ENCODE measurements around the gene SAMD5. TPM values are rescaled to one million over a fixed set of nuclear protein-coding genes. Genes with fewer than 3 reads are reported as not detected.

SAMD5 gene
- total RNA-seq, 1 donor from 2014 or later, result not detected

DNA sequence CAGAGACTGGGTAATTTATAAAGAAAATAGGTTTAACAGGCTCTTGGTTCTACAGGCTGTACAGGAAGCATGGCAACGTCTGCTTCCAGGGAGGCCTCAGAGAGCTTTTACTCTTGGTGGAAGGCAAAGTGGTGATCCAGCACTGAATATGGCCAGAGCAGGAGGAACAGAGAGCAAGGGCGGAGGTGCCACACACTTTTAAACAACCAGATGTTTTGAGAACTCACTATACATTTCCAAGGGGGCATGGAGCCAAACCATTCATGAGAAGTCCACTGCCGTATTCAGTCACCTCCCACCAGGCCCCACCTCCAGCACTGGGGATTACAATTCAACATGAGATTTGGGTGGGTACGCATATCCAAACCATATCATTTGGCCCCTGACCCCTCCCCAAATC lies 18.7 kb downstream of the SAMD5 start:
- Mint-ChIP-seq H3K27me3 (peaks cover 13% of the 10 kb centered on the region), H3K4me1 (no peaks in the 10 kb centered on the region), H3K9me3 (no peaks in the 10 kb centered on the region), H3K4me3 (no peak overlapping the region), H3K36me3 (ENCODE audit: low read depth) (no peaks in the 10 kb centered on the region), H3K27ac (no peak overlapping the region)
- DNase-seq (no peak), ATAC-seq (ENCODE audit: low read depth) (no peak)
- ChIA-PET POLR2A (no interaction called here), CTCF (no interaction called here)
- intact Hi-C loops (cut with micrococcal nuclease), result no loop called here
- TF ChIP-seq, protein P1, sequence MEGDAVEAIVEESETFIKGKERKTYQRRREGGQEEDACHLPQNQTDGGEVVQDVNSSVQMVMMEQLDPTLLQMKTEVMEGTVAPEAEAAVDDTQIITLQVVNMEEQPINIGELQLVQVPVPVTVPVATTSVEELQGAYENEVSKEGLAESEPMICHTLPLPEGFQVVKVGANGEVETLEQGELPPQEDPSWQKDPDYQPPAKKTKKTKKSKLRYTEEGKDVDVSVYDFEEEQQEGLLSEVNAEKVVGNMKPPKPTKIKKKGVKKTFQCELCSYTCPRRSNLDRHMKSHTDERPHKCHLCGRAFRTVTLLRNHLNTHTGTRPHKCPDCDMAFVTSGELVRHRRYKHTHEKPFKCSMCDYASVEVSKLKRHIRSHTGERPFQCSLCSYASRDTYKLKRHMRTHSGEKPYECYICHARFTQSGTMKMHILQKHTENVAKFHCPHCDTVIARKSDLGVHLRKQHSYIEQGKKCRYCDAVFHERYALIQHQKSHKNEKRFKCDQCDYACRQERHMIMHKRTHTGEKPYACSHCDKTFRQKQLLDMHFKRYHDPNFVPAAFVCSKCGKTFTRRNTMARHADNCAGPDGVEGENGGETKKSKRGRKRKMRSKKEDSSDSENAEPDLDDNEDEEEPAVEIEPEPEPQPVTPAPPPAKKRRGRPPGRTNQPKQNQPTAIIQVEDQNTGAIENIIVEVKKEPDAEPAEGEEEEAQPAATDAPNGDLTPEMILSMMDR (IDR thresholded peaks at IDR 0.05), result no peak

DNA sequence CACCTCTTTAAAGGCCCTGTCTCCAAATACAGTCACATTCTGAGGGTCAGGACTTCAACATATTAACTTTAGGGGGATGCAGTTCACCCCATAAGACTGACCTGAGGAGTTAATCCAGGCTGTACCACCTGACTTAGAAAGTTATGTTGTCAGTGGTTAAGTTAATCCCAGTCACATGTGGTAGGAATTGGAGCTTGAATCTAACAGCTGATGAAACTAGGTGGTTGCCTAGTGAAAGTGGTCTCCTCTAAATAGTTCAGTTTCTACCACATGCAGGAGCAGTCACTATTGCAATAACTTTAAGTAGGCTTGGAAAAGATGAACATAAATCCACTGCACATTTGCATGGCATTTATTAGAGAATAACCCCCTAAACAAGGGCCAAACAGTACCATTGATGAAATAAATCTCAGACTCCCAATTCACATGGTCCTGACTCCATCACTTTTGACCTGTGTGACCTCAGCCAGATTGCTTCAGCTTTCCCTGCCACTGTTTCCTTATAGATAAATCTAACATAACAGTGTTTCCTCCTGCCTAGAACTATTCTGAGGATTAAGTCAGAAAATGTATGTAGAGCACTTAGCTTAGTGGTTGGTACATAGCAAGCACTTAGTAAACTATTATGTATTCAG lies 20.1 kb downstream of the SAMD5 start:
- peaks cover 16% of the 10 kb centered on the region for H3K27me3 Mint-ChIP-seq
- intact Hi-C loops (cut with micrococcal nuclease), result no loop called here
- H3K4me1 Mint-ChIP-seq, result no peaks in the 10 kb centered on the region
- H3K9me3 Mint-ChIP-seq, result peaks cover 3% of the 10 kb centered on the region
- no peak for ATAC-seq (ENCODE audit: low read depth)
- H3K4me3 Mint-ChIP-seq, result no peak overlapping the region
- POLR2A ChIA-PET, result no interaction called here
- no peaks in the 10 kb centered on the region for H3K36me3 Mint-ChIP-seq (ENCODE audit: low read depth)
- no peak for DNase-seq
- TF ChIP-seq, protein P1 (IDR thresholded peaks at IDR 0.05), result no peak
- H3K27ac Mint-ChIP-seq, result no peak overlapping the region
- CTCF ChIA-PET, result no interaction called here

DNA sequence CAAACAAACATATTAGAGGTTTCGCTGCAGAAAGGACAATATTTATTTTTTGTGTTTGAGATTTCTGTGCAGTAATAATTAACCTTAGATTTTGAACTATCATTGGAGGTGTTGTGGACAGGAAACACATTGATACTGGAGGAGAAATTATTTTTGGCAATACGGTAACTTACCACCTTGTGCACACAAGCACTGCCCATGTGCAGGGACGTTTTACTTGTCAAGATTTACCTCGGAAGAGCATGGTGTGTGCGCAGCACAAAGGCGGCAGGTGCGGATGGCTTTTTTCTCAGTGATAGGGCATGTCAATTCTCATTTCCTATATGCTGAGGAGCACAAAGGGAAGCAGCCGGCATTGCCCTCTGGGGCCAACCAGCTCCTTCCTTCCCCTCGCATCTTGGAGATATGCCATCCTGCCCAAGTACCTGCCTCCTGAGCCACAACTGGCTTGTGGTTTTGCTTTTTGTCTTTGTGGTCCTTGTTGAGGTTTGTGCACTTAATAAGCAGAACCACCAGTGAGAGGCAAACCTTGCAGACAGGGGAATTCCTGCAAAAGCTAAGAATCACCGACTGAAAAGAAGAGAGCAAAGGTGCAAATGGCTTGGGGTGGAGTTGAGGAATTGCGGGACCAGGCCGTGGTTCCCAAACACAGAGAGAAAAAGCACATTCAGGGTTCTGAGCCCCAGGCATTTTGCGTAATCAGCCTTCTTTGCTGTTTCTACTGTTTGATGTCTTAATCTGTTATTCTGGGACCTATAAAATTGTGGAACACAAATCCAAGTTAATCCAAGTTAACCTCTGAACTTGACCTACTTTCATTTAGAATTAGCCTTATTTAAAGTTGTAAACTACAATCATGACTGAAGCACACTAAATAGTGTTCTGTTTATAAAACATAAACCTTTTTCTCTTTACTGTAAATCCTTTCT lies 21.9 kb downstream of the SAMD5 start:
- H3K4me1 Mint-ChIP-seq, result no peaks in the 10 kb centered on the region
- H3K9me3 Mint-ChIP-seq, result peaks cover 3% of the 10 kb centered on the region
- ATAC-seq (ENCODE audit: low read depth) (no peak), DNase-seq (no peak)
- no peak overlapping the region for H3K4me3 Mint-ChIP-seq
- intact Hi-C loops (cut with micrococcal nuclease), result no loop called here
- TF ChIP-seq, protein P1 (IDR thresholded peaks at IDR 0.05), result no peak
- H3K27ac Mint-ChIP-seq, result no peak overlapping the region
- no peaks in the 10 kb centered on the region for H3K36me3 Mint-ChIP-seq (ENCODE audit: low read depth)
- CTCF ChIA-PET, result no interaction called here
- POLR2A ChIA-PET, result no interaction called here
- peaks cover 13% of the 10 kb centered on the region for H3K27me3 Mint-ChIP-seq

GRCh38 chr6:147531321-147531720 lies 22.8 kb downstream of the SAMD5 start:
- H3K9me3 Mint-ChIP-seq, result peaks cover 3% of the 10 kb centered on the region
- ChIA-PET CTCF (no interaction called here), POLR2A (no interaction called here)
- no peaks in the 10 kb centered on the region for H3K36me3 Mint-ChIP-seq (ENCODE audit: low read depth)
- intact Hi-C loops (cut with micrococcal nuclease), result no loop called here
- no peaks in the 10 kb centered on the region for H3K4me1 Mint-ChIP-seq
- H3K4me3 Mint-ChIP-seq, result no peak overlapping the region
- DNase-seq (no peak), ATAC-seq (ENCODE audit: low read depth) (no peak)
- H3K27ac Mint-ChIP-seq, result no peak overlapping the region
- H3K27me3 Mint-ChIP-seq, result peaks cover 13% of the 10 kb centered on the region
- TF ChIP-seq, protein P1 (IDR thresholded peaks at IDR 0.05), result no peak

- no peaks in the 10 kb centered on the region for H3K4me1 Mint-ChIP-seq
- peaks cover 13% of the 10 kb centered on the region for H3K27me3 Mint-ChIP-seq
- intact Hi-C loops (cut with micrococcal nuclease), result no loop called here
- H3K36me3 Mint-ChIP-seq (ENCODE audit: low read depth), result no peaks in the 10 kb centered on the region
- no peak overlapping the region for H3K27ac Mint-ChIP-seq
- no peak overlapping the region for H3K4me3 Mint-ChIP-seq
- ChIA-PET POLR2A (no interaction called here), CTCF (no interaction called here)
- DNase-seq, result no peak
- TF ChIP-seq, protein P1 (IDR thresholded peaks at IDR 0.05), result no peak
- ATAC-seq (ENCODE audit: low read depth), result no peak
- H3K9me3 Mint-ChIP-seq, result peaks cover 3% of the 10 kb centered on the region
These were observed 25.8 kb downstream of the SAMD5 start for GRCh38 chr6:147534116-147534860.
